GM18505 (cell line): Measurements from ENCODE around the gene CDH11.

Source experiments
- ATAC-seq: cut with Tn5 transposase; IDR thresholded peaks from one replicate; pipeline ENCODE4 v1.9.1; 2021; ENCODE audit not compliant: unreplicated experiment
- POLR2A ChIP-seq: IDR thresholded peaks from 4 replicates; pipeline ENCODE4 v1.6.1; 2011; ENCODE audit warnings: borderline replicate concordance; ENCODE audit not compliant: insufficient read depth, insufficient read length; ENCODE audit errors: extremely low read depth

CDH11 gene

GRCh38 chr16:65057184-65057583 lies 64.7 kb downstream of the CDH11 start:
- no peak for ATAC-seq

GRCh38 chr16:65054457-65054856 lies 67.4 kb downstream of the CDH11 start:
- no peak for ATAC-seq
- no peak for TF ChIP-seq POLR2A

More at GRCh38 chr16:65057184-65057583, 64.7 kb downstream of the CDH11 start:
- TF ChIP-seq POLR2A, result no peak

- no peak for TF ChIP-seq POLR2A
- no peak for ATAC-seq
These were observed 72.2 kb downstream of the CDH11 start for GRCh38 chr16:65049679-65050078.

GRCh38 chr16:65045961-65046360 lies 75.9 kb downstream of the CDH11 start:
- no peak for TF ChIP-seq POLR2A
- no peak for ATAC-seq

GRCh38 chr16:65044873-65045272 lies 77.0 kb downstream of the CDH11 start:
- ATAC-seq, result no peak
- no peak for TF ChIP-seq POLR2A

- TF ChIP-seq POLR2A, result no peak
- no peak for ATAC-seq
These were observed 77.8 kb downstream of the CDH11 start for GRCh38 chr16:65044026-65044425.

- TF ChIP-seq POLR2A, result no peak
- no peak for ATAC-seq
These were observed 79.2 kb downstream of the CDH11 start for GRCh38 chr16:65042438-65043365.

GRCh38 chr16:65041667-65042066 lies 80.2 kb downstream of the CDH11 start:
- ATAC-seq, result no peak
- no peak for TF ChIP-seq POLR2A

GRCh38 chr16:65038100-65038499 lies 83.8 kb downstream of the CDH11 start:
- no peak for ATAC-seq
- no peak for TF ChIP-seq POLR2A

- TF ChIP-seq POLR2A, result no peak
- no peak for ATAC-seq
These were observed 84.3 kb downstream of the CDH11 start for GRCh38 chr16:65037556-65037955.

- TF ChIP-seq POLR2A, result no peak
- ATAC-seq, result no peak
These were observed 86.9 kb downstream of the CDH11 start for GRCh38 chr16:65034915-65035314.

- ATAC-seq, result no peak
These were observed 89.5 kb downstream of the CDH11 start for GRCh38 chr16:65032387-65032786.

GRCh38 chr16:65024767-65025178 lies 97.1 kb downstream of the CDH11 start:
- ATAC-seq, result no peak
- no peak for TF ChIP-seq POLR2A

More at GRCh38 chr16:65032387-65032786, 89.5 kb downstream of the CDH11 start:
- no peak for TF ChIP-seq POLR2A

GRCh38 chr16:65023802-65024201 lies 98.1 kb downstream of the CDH11 start:
- TF ChIP-seq POLR2A, result no peak
- no peak for ATAC-seq
